Adipose tissue (tissue), 3 donors: ENCODE measurements around the gene WDR35. TPM values are rescaled to one million over a fixed set of nuclear protein-coding genes. Genes with fewer than 3 reads are reported as not detected.
"Not testable (repeated sequence)": the region's sequence is repeated elsewhere in the genome, so short reads cannot be mapped to it uniquely, and the experiment has no call there.

Source experiments
- H3K27ac ChIP-seq: one replicate; pipeline ENCODE4 v1.5.1; 2013; ENCODE audit warnings: low read depth, low read length
- WGBS, 3 donors: extraction: QIAGEN DNeasy Blood & Tissue Kit; methylation state at CpG; one replicate each; pipeline ENCODE4 v1.1.7; 2013; 5-methylcytosine and 5-hydroxymethylcytosine counted together
- polyA plus RNA-seq, 3 donors: library from polyadenylated mRNA; stranded (reverse); fragments of 200-250 nt; gene quantifications; one replicate each; pipeline ENCODE4 v1.2.3, GENCODE V29; 2013
- donor health status: healthy with polysubstance abuse.
- donor health status: Bipolar disorder and iron deficiency.
- donor health status: healthy.

The WDR35 gene
- polyA plus RNA-seq, 3 donors = 2.2 to 4.5 (median 2.9) TPM

DNA sequence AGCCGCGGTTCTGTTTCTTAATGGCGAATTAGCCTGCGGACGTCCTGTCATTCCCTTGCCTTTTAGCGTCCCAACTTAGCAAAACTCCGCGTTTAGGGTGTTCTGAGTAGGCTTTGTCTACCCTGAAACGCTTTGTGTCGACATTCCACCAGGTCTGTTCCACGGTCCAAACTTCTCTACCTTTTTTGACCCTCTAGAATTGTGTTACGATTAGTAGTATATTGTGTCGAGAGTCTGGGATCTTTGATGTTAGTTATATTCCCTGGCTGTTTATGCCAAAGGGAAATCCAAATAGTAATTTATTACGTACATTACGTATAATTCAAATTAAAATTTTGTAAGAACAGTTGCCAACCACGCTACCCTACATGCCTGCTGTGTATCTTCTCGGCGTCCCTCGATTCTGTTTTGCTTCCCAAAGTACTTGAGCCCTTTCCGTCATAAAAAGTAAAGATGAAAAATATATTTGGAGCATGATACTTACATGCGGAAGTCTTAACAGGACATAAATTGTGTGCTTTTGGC lies 87.6 kb downstream of the WDR35 start:
- 0 to 1% (median 1%) methylated on average over 21 of the region's 21 CpGs for WGBS, 3 donors
- peak overlapping the region; percentile 35 for H3K27ac ChIP-seq

GRCh38 chr2:19901442-19902215 lies 88.3 kb downstream of the WDR35 start, which contains the start of gene TTC32:
Gene TTC32, minus strand, starts transcription at chr2:19901983. Its CDS starts 129 bp downstream, at chr2:19901854.
- H3K27ac ChIP-seq = peak within 1 kb of the TSS; percentile 67
- WGBS, 3 donors = 0 to 1% (median 0%) methylated on average over 64 to 65 of the region's 65 CpGs

DNA sequence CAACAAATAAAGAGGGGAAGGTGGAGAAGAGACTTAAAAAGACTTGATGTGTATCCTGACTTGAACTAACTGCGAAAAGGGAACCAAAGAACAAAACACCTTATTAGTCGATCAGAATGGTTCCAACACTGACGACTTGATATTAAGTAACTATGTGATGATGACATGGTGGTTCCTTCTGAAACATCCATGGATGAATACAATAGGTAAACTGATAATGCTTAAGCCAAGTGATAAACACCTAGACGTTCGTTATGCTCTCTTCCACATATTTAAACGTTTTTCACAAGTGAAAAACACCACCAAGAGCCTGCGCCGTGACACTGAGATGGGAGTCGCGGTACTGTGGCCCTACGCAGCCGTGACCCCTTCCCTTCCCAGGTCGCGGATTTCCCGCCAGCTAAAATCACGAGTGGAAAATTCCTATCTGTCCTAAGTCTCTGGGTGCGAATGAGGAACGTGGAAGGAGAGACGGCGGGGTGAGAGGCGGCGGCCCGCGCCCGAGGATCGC lies 88.9 kb downstream of the WDR35 start:
- peak overlapping the region; percentile 67 for H3K27ac ChIP-seq
- WGBS, 3 donors = 0% methylated on average over 26 of the region's 26 CpGs

GRCh38 chr2:19899985-19900930 lies 89.6 kb downstream of the WDR35 start:
- H3K27ac ChIP-seq = no peak overlapping the region
- WGBS, 3 donors = 27 to 36% (median 28%) methylated on average over 11 of the region's 11 CpGs

DNA sequence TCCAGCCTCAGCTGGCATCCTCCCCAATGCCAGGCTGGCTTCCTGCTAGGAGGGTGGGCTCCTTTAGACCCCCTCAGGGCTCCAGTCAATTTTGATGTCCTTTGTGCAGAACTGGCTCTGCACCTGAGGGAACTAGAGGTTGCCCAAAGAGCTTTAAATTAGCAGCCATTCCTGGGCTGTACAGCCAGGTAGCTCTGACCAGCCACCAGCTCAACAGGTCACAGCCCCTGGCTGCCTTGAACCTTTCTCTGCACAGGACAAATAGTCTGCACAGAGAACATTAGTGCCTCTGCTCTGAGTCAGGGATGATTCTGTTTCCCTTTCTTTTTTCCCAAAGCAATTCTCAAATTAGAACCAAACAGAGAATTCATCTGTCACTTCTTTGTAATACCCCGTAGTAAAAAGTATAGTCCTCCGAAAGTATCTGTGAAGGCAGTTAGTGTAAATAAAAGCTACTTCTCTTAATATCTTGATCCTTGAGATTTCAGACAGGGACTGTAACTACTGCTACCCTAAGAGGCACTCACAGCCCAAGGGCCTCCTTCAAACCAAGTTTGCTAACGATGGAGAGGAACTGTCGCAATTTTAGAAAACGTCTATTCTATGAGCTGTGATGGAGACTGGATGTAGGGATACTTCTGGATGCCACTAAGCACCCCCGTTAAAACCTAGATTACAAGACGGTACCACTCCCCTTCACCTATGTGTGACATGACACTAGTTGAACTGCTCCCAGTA lies 91.1 kb downstream of the WDR35 start:
- WGBS, 3 donors = 67 to 78% (median 71%) methylated on average over 7 of the region's 7 CpGs
- no peak overlapping the region for H3K27ac ChIP-seq

DNA sequence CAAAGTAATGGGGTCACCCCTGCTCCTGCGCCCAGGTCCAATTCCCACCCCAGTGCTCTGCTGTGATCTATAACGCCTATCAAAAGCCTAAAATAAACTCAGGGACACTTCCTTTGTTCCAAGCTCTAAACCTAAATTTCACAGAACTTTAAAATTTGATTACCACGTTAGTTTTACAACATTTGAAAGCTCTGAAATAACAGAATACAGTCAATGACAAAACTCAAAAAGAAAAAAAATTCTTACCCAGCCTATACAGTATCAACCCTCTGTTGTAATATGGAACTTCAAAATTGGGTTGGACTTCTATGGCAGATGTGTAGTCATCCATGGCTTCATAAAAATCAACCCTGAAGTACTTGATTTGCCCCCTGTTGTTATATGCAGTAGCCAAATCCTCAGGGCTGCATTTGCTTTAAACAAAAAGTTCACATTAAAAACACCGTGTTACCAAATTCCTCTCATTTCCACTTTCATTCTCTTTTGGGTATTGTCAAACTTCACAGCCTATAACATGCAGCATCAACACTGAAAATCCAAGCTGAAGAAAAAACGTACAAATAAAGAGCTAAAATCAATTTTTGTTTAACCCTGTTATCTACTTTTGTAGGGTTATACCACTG lies 92.2 kb downstream of the WDR35 start:
- no peak overlapping the region for H3K27ac ChIP-seq
- WGBS, 3 donors = 61 to 74% (median 69%) methylated on average over 5 of the region's 5 CpGs

- H3K27ac ChIP-seq = no peak overlapping the region
- 78 to 87% (median 84%) methylated on average over 3 of the region's 3 CpGs for WGBS, 3 donors
These were observed 94.4 kb downstream of the WDR35 start for GRCh38 chr2:19895535-19895934.

GRCh38 chr2:19894134-19894792 lies 95.6 kb downstream of the WDR35 start:
- H3K27ac ChIP-seq = no peak overlapping the region
- 91 to 94% (median 94%) methylated on average over 4 of the region's 4 CpGs for WGBS, 3 donors

DNA sequence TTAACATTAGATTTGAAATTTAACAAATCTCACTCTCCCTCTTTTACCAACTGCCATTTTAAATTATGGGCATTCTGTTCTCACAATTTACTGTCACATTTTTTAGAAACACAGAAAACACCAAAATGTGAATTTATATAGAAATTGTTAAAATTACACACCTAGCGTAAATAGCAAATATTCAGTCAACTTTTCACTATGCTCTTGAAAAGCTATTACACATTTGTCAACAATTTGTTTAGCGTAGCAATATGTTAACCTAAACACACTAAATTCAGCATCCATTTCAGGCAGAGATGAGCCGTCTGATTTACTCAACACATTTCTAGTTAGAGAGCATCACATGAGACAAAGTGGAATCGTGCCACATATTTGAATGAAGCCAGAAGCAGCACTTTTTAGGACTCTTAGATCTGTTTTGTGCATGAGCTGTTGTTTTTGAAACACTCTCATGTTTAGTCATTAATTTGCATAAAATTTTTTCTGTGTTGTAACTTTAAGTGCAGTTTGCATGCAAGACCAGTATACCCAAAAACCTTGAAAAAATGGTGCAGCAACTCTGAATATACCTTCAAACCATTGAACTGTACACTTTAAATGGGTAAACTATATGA lies 96.3 kb downstream of the WDR35 start:
- WGBS, 3 donors = 89 to 95% (median 90%) methylated on average over 4 of the region's 4 CpGs

DNA sequence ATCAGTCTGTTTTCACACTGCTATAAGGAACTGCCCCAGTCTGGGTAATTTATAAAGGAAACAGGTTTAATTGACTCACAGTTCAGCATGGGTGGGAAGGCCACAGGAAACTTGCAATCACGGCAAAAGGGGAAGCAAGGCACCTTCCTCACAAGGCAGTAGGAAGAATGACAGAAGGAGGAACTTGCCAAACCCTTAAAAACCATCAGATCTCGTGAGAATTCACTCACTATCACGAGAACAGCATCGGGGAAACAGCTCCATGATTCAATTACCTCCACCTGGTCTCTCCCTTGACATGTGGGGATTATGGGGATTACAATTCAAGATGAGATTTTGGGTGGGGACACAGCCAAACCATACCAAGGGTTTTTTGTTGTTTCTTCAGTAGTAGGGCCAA lies 97.9 kb downstream of the WDR35 start:
- not testable (repeated sequence) for H3K27ac ChIP-seq
- 28 to 59% (median 37%) methylated on average over 4 of the region's 4 CpGs for WGBS, 3 donors

More for the DNA sequence above, 96.3 kb downstream of the WDR35 start:
- no peak overlapping the region for H3K27ac ChIP-seq

DNA sequence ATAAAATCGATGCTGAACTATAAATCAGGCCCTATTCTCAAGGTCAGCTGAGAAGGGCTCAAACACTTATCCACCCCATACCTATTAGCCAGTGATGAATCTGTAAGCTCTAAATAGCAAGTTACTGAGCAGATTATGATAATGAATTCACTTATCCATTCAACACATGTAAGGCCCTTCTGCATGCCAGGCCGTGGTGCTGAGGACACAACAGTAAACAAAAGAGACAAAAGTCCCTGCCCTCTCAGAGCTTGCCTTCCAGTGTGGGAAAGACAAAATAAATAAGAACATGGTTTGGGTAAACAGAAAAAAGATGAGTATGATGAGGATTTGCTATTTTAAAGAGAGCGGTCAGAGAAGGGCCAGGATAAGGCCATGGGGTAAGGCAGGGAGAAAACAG lies 99.8 kb downstream of the WDR35 start:
- no peak overlapping the region for H3K27ac ChIP-seq
- 76 to 87% (median 86%) methylated on average over 3 of the region's 3 CpGs for WGBS, 3 donors

DNA sequence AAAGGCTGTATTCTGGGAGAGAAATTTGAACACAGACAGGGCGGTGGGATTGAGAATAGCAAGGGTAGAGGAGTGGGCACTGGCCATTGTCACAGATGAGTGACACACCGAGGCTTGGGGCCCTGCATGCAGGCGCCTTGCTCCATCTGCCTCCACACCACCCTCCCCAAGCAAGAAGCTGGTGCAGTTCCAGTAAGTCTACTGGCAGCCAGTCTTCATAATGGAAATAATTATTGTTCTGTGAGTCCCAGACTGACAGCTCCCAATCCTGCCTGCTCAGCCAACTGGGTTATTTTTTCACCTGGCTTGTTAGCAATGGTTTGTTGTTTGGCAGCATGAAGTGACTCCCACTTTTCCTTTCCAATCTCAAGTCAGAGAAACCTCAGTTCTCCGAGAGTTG lies 101.1 kb downstream of the WDR35 start:
- 94 to 99% (median 96%) methylated on average over 4 of the region's 4 CpGs for WGBS, 3 donors
- no peak overlapping the region for H3K27ac ChIP-seq

- 69 to 80% (median 71%) methylated on average over 7 of the region's 7 CpGs for WGBS, 3 donors
- no peak overlapping the region for H3K27ac ChIP-seq
These were observed 102.4 kb downstream of the WDR35 start for GRCh38 chr2:19887510-19887909.

DNA sequence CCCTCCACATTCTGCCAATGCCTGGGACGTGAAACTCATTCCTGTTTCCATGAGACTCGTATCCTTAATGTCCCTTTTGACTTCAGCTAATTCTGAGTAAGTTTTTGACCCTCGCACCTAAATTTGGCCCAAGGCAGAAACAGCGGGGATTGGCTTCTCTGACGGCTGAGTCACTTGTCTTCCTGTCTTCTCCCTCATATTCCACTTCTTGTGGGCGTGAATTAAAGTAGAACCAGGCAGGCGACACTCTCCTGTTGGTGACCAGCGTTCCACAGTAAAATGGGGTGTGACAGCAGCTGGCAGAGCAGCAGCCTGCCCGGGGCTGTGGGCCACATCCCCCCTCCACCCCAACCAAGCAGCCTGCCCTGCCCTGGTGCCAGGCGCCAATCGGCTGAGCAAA lies 103.6 kb downstream of the WDR35 start:
- H3K27ac ChIP-seq = no peak overlapping the region
- WGBS, 3 donors = 70 to 90% (median 86%) methylated on average over 11 of the region's 11 CpGs

- no peak overlapping the region for H3K27ac ChIP-seq
These were observed 104.1 kb downstream of the WDR35 start for GRCh38 chr2:19885791-19886190.

GRCh38 chr2:19883971-19884720 lies 105.8 kb downstream of the WDR35 start:
- no peak overlapping the region for H3K27ac ChIP-seq
- 95% methylated on average over 8 of the region's 8 CpGs for WGBS, 3 donors

More at GRCh38 chr2:19885791-19886190, 104.1 kb downstream of the WDR35 start:
- 68 to 83% (median 74%) methylated on average over 6 to 7 of the region's 7 CpGs for WGBS, 3 donors
